ENCODE results near the gene AUTS2. TPM values are rescaled to one million over a fixed set of nuclear protein-coding genes. Genes with fewer than 3 reads are reported as not detected.

Gene AUTS2
- total and polyA plus RNA-seq, 9 of the 15 experiments (the other 6 are each of a cell fraction or from before 2014, with no cell fraction given), result 0.58 TPM; not detected in 8

GRCh38 chr7:69820479-69821192, 222.4 kb downstream of the AUTS2 start (continued):
- no peak for TF ChIP-seq JUND (IDR thresholded peaks at IDR 0.05; ENCODE audit: borderline replicate concordance, low read depth, low read length)
- TF ChIP-seq JUND (tag; IDR thresholded peaks at IDR 0.05; ENCODE audit: borderline replicate concordance, low read depth, low read length), result no peak
- no peak for TF ChIP-seq TAL1 (IDR thresholded peaks at IDR 0.05)
- no peak for TF ChIP-seq LARP7 (IDR thresholded peaks at IDR 0.05)
- TF ChIP-seq SP2 (IDR thresholded peaks at IDR 0.05; ENCODE audit: extremely low read depth, low read depth, low read length, poor library complexity, severe bottlenecking), result no peak
- TF ChIP-seq MNT (conservative IDR thresholded peaks at IDR 0.05), result no peak

- Histone ChIP-seq H3K36me3 (ENCODE audit: control insufficient read depth, insufficient read depth, low read length) (no peaks in the 10 kb centered on the region), H4K20me1 (replicated peaks; ENCODE audit: control insufficient read depth, insufficient read depth, low read length) (no peaks in the 10 kb centered on the region; the same call in 1 of the 2 replicates), H3K4me1 (replicated peaks in 1 of 2; ENCODE audit: control insufficient read depth in 2 of 2, insufficient read depth in 2 of 2, low read length in 2 of 2) (no peaks in the 10 kb centered on the region), H3K4me3 (no peak overlapping the region), H3K27ac (ENCODE audit: extremely low read depth, low read depth, low read length) (no peak overlapping the region), H3K9me3 (replicated peaks; ENCODE audit: control insufficient read depth, insufficient read depth, low read depth, low read length) (no peaks in the 10 kb centered on the region), H3K4me2 (ENCODE audit: insufficient read depth, low read length) (no peak overlapping the region), H3K9ac (ENCODE audit: insufficient read depth in 1 of 2, low read depth in 2 of 2, low read length in 2 of 2) (no peak overlapping the region), H3K27me3 (ENCODE audit: control insufficient read depth in 2 of 2, insufficient read depth in 2 of 2, low read length in 2 of 2) (peaks cover 0 to 3% of the 10 kb centered on the region in 2 experiments; a peak in 1 of 5 replicates), H2AFZ (ENCODE audit: low read depth, low read length) (no peak overlapping the region), H3K9me1 (ENCODE audit: control insufficient read depth, insufficient read depth, low read length) (no peaks in the 10 kb centered on the region), H3K79me2 (ENCODE audit: control insufficient read depth, insufficient read depth, low read length) (no peaks in the 10 kb centered on the region)
- ATAC-seq (no peak), DNase-seq (ENCODE audit: extremely low read depth in 1 of 4, low spot score in 3 of 4) (no peak), FAIRE-seq (no peak)
- POLR2A ChIA-PET, result interaction anchor here (0.7 kb wide), 1 partner anchor 312 kb away, joined by 3 read pairs; no protein-coding TSS in a partner anchor
- in situ Hi-C loops (cut with MboI) (no loop called here), intact Hi-C loops (cut with micrococcal nuclease) (no loop called here)
- WGBS (ENCODE audit: insufficient coverage, low coverage, missing lambda C conversion rate), result 0% methylated on average over 1 of the region's 1 CpG
- CTCF ChIA-PET (ENCODE audit: low intra/inter-chr PET ratio), result no interaction called here
- BruUV-seq (replicated peaks), result no TSS peak
- TF ChIP-seq KLF10 (CRISPR knock-in tag; IDR thresholded peaks at IDR 0.05) (no peak), ZNF740 (CRISPR knock-in tag; IDR thresholded peaks at IDR 0.05) (no peak), ZNF740 (tag; IDR thresholded peaks at IDR 0.05) (no peak), NR2F6 (CRISPR knock-in tag; IDR thresholded peaks at IDR 0.05) (no peak), ZNF398 (CRISPR knock-in tag; IDR thresholded peaks at IDR 0.05) (no peak), XRCC5 (IDR thresholded peaks at IDR 0.05; ENCODE audit: low read depth, low read length) (no peak), TAF7 (tag; IDR thresholded peaks at IDR 0.05) (no peak), JUNB (CRISPR knock-in tag; conservative IDR thresholded peaks at IDR 0.05) (no peak), ADNP (tag; IDR thresholded peaks at IDR 0.05) (no peak), ZNF707 (CRISPR knock-in tag; conservative IDR thresholded peaks at IDR 0.05) (no peak), CBX8 (IDR thresholded peaks at IDR 0.05; ENCODE audit: borderline replicate concordance, extremely low read depth, low read depth, low read length, poor library complexity, severe bottlenecking) (no peak)
These were observed 224.1 kb downstream of the AUTS2 start for GRCh38 chr7:69822386-69822785.
